Upper lobe of left lung (tissue), 4 donors: ENCODE results near the gene CIPC.

Experiments
- CTCF ChIP-seq, 6 experiments: fragments of 450-650 bp in 4 of 6; fragments of 200-600 bp in 2 of 6; sonication (generic) in 2 of 6; IDR thresholded peaks; one replicate each; pipeline ENCODE4 v1.5.1; 2016 to 2019; ENCODE audit warnings: antibody characterized with exemption in 6 of 6
- EP300 ChIP-seq, 4 donors: sonication (generic); formaldehyde crosslinking; IDR thresholded peaks; one replicate each; pipeline ENCODE4 v1.5.1; 2017; ENCODE audit warnings: antibody characterized with exemption in 4 of 4, control low read depth in 2 of 4
- POLR2A ChIP-seq, 4 donors: fragments of 450-650 bp; IDR thresholded peaks; one replicate each; pipeline ENCODE4 v1.5.1; 2016 to 2017; ENCODE audit warnings: antibody characterized with exemption in 4 of 4, mild to moderate bottlenecking in 2 of 4
- POLR2AphosphoS5 ChIP-seq, 2 donors: sonication (generic); formaldehyde crosslinking; IDR thresholded peaks; one replicate each; pipeline ENCODE4 v1.5.1; 2017; ENCODE audit warnings: antibody characterized with exemption in 2 of 2

GRCh38 chr14:77097006-77097699 lies 905 bp upstream of the CIPC start:
- no peak for TF ChIP-seq CTCF (IDR thresholded peaks at IDR 0.05)
- TF ChIP-seq POLR2AphosphoS5 (IDR thresholded peaks at IDR 0.05): no peak
- TF ChIP-seq EP300 (IDR thresholded peaks at IDR 0.05): peak in 1 of 4 donors; percentile 78
- no peak for TF ChIP-seq POLR2A (IDR thresholded peaks at IDR 0.05)
